Measurements from ENCODE around the gene SLC25A26. TPM values are rescaled to one million over a fixed set of nuclear protein-coding genes. Genes with fewer than 3 reads are reported as not detected.

The SLC25A26 gene
- total RNA-seq, 1 experiment from 2014 or later = 18.4 TPM

GRCh38 chr3:66402596-66403290 is 181.9 kb downstream of the SLC25A26 start:
- Histone ChIP-seq H3K4me3 (no peak overlapping the region), H3K4me1 (peaks cover 14% of the 10 kb centered on the region), H3K36me3 (no peaks in the 10 kb centered on the region), H3K9me3 (replicated peaks) (no peaks in the 10 kb centered on the region), H3K27me3 (no peaks in the 10 kb centered on the region), H3K27ac (no peak overlapping the region)
- no peak for DNase-seq

GRCh38 chr3:66403323-66403990 is 182.7 kb downstream of the SLC25A26 start:
- no peak overlapping the region for H3K4me3 ChIP-seq
- no peaks in the 10 kb centered on the region for H3K27me3 ChIP-seq
- no peaks in the 10 kb centered on the region for H3K9me3 ChIP-seq (replicated peaks)
- no peaks in the 10 kb centered on the region for H3K36me3 ChIP-seq
- peaks cover 7% of the 10 kb centered on the region for H3K4me1 ChIP-seq
- no peak overlapping the region for H3K27ac ChIP-seq
- no peak for DNase-seq

GRCh38 chr3:66404197-66404596 is 183.4 kb downstream of the SLC25A26 start:
- H3K36me3 ChIP-seq = no peaks in the 10 kb centered on the region
- no peaks in the 10 kb centered on the region for H3K27me3 ChIP-seq
- no peak overlapping the region for H3K4me3 ChIP-seq
- peaks cover under 1% of the 10 kb centered on the region; the same call in 1 of the 2 replicates for H3K4me1 ChIP-seq
- no peak for DNase-seq
- no peak overlapping the region for H3K27ac ChIP-seq
- no peaks in the 10 kb centered on the region for H3K9me3 ChIP-seq (replicated peaks)

GRCh38 chr3:66404903-66405700 is 184.3 kb downstream of the SLC25A26 start:
- H3K9me3 ChIP-seq (replicated peaks) = no peaks in the 10 kb centered on the region
- H3K4me1 ChIP-seq = no peaks in the 10 kb centered on the region
- no peaks in the 10 kb centered on the region for H3K27me3 ChIP-seq
- no peak overlapping the region for H3K4me3 ChIP-seq
- no peak for DNase-seq
- no peaks in the 10 kb centered on the region for H3K36me3 ChIP-seq
- no peak overlapping the region for H3K27ac ChIP-seq

- H3K27ac ChIP-seq = no peak overlapping the region
- no peaks in the 10 kb centered on the region for H3K27me3 ChIP-seq
- H3K4me1 ChIP-seq = no peaks in the 10 kb centered on the region
- H3K9me3 ChIP-seq (replicated peaks) = no peaks in the 10 kb centered on the region
- no peak overlapping the region for H3K4me3 ChIP-seq
- DNase-seq = no peak
- H3K36me3 ChIP-seq = no peaks in the 10 kb centered on the region
These were observed 184.9 kb downstream of the SLC25A26 start for GRCh38 chr3:66405701-66406091.

- no peaks in the 10 kb centered on the region for H3K4me1 ChIP-seq
- H3K36me3 ChIP-seq = no peaks in the 10 kb centered on the region
- DNase-seq = no peak
- no peak overlapping the region for H3K27ac ChIP-seq
- no peak overlapping the region for H3K4me3 ChIP-seq
- no peaks in the 10 kb centered on the region for H3K27me3 ChIP-seq
- no peaks in the 10 kb centered on the region for H3K9me3 ChIP-seq (replicated peaks)
These were observed 185.4 kb downstream of the SLC25A26 start for GRCh38 chr3:66406163-66406562.

GRCh38 chr3:66406831-66407610 is 186.2 kb downstream of the SLC25A26 start:
- Histone ChIP-seq H3K4me1 (no peaks in the 10 kb centered on the region), H3K27ac (no peak overlapping the region), H3K4me3 (no peak overlapping the region), H3K36me3 (no peaks in the 10 kb centered on the region), H3K9me3 (replicated peaks) (no peaks in the 10 kb centered on the region), H3K27me3 (no peaks in the 10 kb centered on the region)
- DNase-seq = no peak

- no peaks in the 10 kb centered on the region for H3K9me3 ChIP-seq (replicated peaks)
- no peak overlapping the region for H3K27ac ChIP-seq
- no peaks in the 10 kb centered on the region for H3K4me1 ChIP-seq
- H3K27me3 ChIP-seq = no peaks in the 10 kb centered on the region
- H3K4me3 ChIP-seq = no peak overlapping the region
- peak; percentile 39 to 67 for DNase-seq
- H3K36me3 ChIP-seq = no peaks in the 10 kb centered on the region
These were observed 186.9 kb downstream of the SLC25A26 start for GRCh38 chr3:66407611-66408218.

GRCh38 chr3:66409771-66410754 is 189.3 kb downstream of the SLC25A26 start:
- Histone ChIP-seq H3K27me3 (no peaks in the 10 kb centered on the region), H3K4me3 (no peak overlapping the region), H3K27ac (no peak overlapping the region), H3K36me3 (no peaks in the 10 kb centered on the region), H3K9me3 (replicated peaks) (no peaks in the 10 kb centered on the region), H3K4me1 (no peaks in the 10 kb centered on the region)
- DNase-seq = no peak

- no peak overlapping the region for H3K27ac ChIP-seq
- H3K36me3 ChIP-seq = no peaks in the 10 kb centered on the region
- no peaks in the 10 kb centered on the region for H3K27me3 ChIP-seq
- H3K9me3 ChIP-seq (replicated peaks) = no peaks in the 10 kb centered on the region
- H3K4me3 ChIP-seq = no peak overlapping the region
- DNase-seq = no peak
- H3K4me1 ChIP-seq = no peaks in the 10 kb centered on the region
These were observed 190.2 kb downstream of the SLC25A26 start for GRCh38 chr3:66410976-66411375.

- Histone ChIP-seq H3K27me3 (no peaks in the 10 kb centered on the region), H3K27ac (no peak overlapping the region), H3K9me3 (replicated peaks) (no peaks in the 10 kb centered on the region), H3K4me1 (no peaks in the 10 kb centered on the region), H3K4me3 (no peak overlapping the region), H3K36me3 (no peaks in the 10 kb centered on the region)
- DNase-seq = no peak
These were observed 190.7 kb downstream of the SLC25A26 start for GRCh38 chr3:66411474-66411873.

- no peaks in the 10 kb centered on the region for H3K27me3 ChIP-seq
These were observed 191.4 kb downstream of the SLC25A26 start for GRCh38 chr3:66411961-66412887.

More at GRCh38 chr3:66411961-66412887, 191.4 kb downstream of the SLC25A26 start:
- H3K27ac ChIP-seq = no peak overlapping the region
- no peak overlapping the region for H3K4me3 ChIP-seq
- H3K9me3 ChIP-seq (replicated peaks) = no peaks in the 10 kb centered on the region
- DNase-seq = no peak
- H3K36me3 ChIP-seq = no peaks in the 10 kb centered on the region
- H3K4me1 ChIP-seq = no peaks in the 10 kb centered on the region
